NT2/D1 (cell line): ENCODE results near the gene AQP10.

Source experiments
- SUZ12 ChIP-seq: IDR thresholded peaks from 2 replicates; pipeline ENCODE4 v1.6.1; 2011; ENCODE audit not compliant: insufficient read length, insufficient read depth; ENCODE audit errors: extremely low read depth
- YY1 ChIP-seq: IDR thresholded peaks from 2 replicates; pipeline ENCODE4 v1.6.1; 2011; ENCODE audit not compliant: insufficient read length, insufficient read depth
- ZNF274 ChIP-seq: IDR thresholded peaks from 2 replicates; pipeline ENCODE4 v1.6.1; 2011; ENCODE audit warnings: mild to moderate bottlenecking, low read depth, low read length

DNA sequence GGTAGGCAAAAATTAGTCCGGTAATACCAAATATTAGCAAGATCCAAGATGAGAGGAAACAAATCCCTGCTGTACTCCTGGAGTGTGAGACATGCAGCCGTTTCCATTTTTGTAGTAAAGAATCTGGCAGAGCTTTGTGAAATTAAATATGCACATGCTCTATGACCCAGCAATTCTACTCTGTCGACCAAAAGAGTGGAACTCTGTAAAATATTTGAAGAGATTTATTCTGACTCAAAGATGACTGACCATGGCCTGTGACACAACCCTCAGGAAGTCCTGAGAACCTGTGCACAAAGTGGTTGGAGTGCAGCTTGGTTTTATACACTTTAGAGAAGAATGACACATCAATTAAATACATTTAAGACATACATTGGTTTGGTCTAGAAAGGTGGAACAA is 32.2 kb upstream of the AQP10 start:
- no peak for TF ChIP-seq YY1
- no peak for TF ChIP-seq ZNF274
- TF ChIP-seq SUZ12 = no peak
